Neuronal stem cell (in vitro differentiated cells): Measurements from ENCODE around the gene ARHGAP35.
A peak's percentile ranks its signal among the peaks of the same experiment; 100 is the strongest.

Experiments
- DNase-seq: peaks from one replicate; pipeline ENCODE4 v3.0.0-alpha.2; 2013; ENCODE audit warnings: low spot score
- H2AFZ ChIP-seq: one replicate; pipeline ENCODE4 v1.6.1; 2013; ENCODE audit warnings: mild to moderate bottlenecking, low read length, inconsistent platforms
- H2AK5ac ChIP-seq: 2 replicates; pipeline ENCODE4 v1.6.1; 2013; ENCODE audit warnings: low read depth, mild to moderate bottlenecking, inconsistent platforms, low read length, moderate library complexity, mixed read lengths
- H2BK120ac ChIP-seq: 2 replicates; pipeline ENCODE4 v1.6.1; 2013; ENCODE audit warnings: low read depth, mild to moderate bottlenecking, inconsistent platforms, low read length, moderate library complexity, mixed read lengths
- H2BK12ac ChIP-seq: one replicate; pipeline ENCODE4 v1.6.1; 2013; ENCODE audit warnings: low read length, inconsistent platforms
- H2BK15ac ChIP-seq: 2 replicates; pipeline ENCODE4 v1.6.1; 2013; ENCODE audit warnings: mild to moderate bottlenecking, low read length, inconsistent platforms, mixed read lengths
- H2BK5ac ChIP-seq: one replicate; pipeline ENCODE4 v1.6.1; 2013; ENCODE audit warnings: inconsistent platforms, mild to moderate bottlenecking, low read length, moderate library complexity
- H3K14ac ChIP-seq: one replicate; pipeline ENCODE4 v1.6.1; 2013; ENCODE audit warnings: low read length, inconsistent platforms
- H3K18ac ChIP-seq: 2 replicates; pipeline ENCODE4 v1.6.1; 2013; ENCODE audit warnings: low read length, inconsistent platforms
- H3K23ac ChIP-seq: 2 replicates; pipeline ENCODE4 v1.6.1; 2013; ENCODE audit warnings: low read depth, mild to moderate bottlenecking, mixed read lengths, low read length, inconsistent platforms; ENCODE audit not compliant: poor library complexity
- H3K27ac ChIP-seq: replicated peaks from 3 replicates; pipeline ENCODE4 v1.5.1; 2013; ENCODE audit warnings: low read length, inconsistent platforms
- H3K27me3 ChIP-seq, 3 experiments: 2 replicates each; pipeline ENCODE4 v1.6.1; 2013; ENCODE audit warnings: low read length in 3 of 3, mild to moderate bottlenecking in 2 of 3, inconsistent platforms in 1 of 3, low read depth in 1 of 3, mixed read lengths in 1 of 3, moderate library complexity in 1 of 3; ENCODE audit not compliant: control insufficient read depth in 3 of 3, insufficient read depth in 3 of 3
- H3K36me3 ChIP-seq, 2 donors: replicated peaks in 1 of 2; 2 replicates each; pipeline ENCODE4 v1.6.1; 2013; ENCODE audit warnings: low read length in 2 of 2; ENCODE audit not compliant: control insufficient read depth in 2 of 2, insufficient read depth in 2 of 2
- H3K4ac ChIP-seq: 2 replicates; pipeline ENCODE4 v1.6.1; 2013; ENCODE audit warnings: inconsistent platforms, mild to moderate bottlenecking, low read length, moderate library complexity
- H3K4me1 ChIP-seq, 2 donors: 1 replicate in 1 of 2; 2 replicates in 1 of 2; pipeline ENCODE4 v1.6.1; 2013; ENCODE audit warnings: low read length in 2 of 2, low read depth in 1 of 2; ENCODE audit not compliant: control insufficient read depth in 2 of 2, insufficient read depth in 1 of 2
- H3K4me2 ChIP-seq: one replicate; pipeline ENCODE4 v1.6.1; 2013; ENCODE audit warnings: mild to moderate bottlenecking, low read length, inconsistent platforms; ENCODE audit not compliant: insufficient read depth, poor library complexity, severe bottlenecking
- H3K4me3 ChIP-seq, 2 donors: 2 replicates each; pipeline ENCODE4 v1.5.1; 2013; ENCODE audit warnings: low read length in 2 of 2, mild to moderate bottlenecking in 2 of 2, inconsistent platforms in 1 of 2, moderate library complexity in 1 of 2
- H3K79me1 ChIP-seq: one replicate; pipeline ENCODE4 v1.6.1; 2013; ENCODE audit warnings: low read depth, mild to moderate bottlenecking, inconsistent platforms, low read length, moderate library complexity
- H3K9ac ChIP-seq: one replicate; pipeline ENCODE4 v1.6.1; 2013; ENCODE audit warnings: mild to moderate bottlenecking, low read depth, low read length, inconsistent platforms; ENCODE audit not compliant: poor library complexity
- H3K9me3 ChIP-seq, 2 donors: replicated peaks in 1 of 2; 2 replicates each; pipeline versions ENCODE3 to v1.6.1; 2013; ENCODE audit warnings: low read length in 2 of 2, mild to moderate bottlenecking in 2 of 2, inconsistent platforms in 1 of 2, low read depth in 1 of 2, mixed read lengths in 1 of 2, moderate library complexity in 1 of 2; ENCODE audit not compliant: control insufficient read depth in 2 of 2, insufficient read depth in 1 of 2
- H4K8ac ChIP-seq: one replicate; pipeline ENCODE4 v1.6.1; 2013; ENCODE audit warnings: low read depth, mild to moderate bottlenecking, inconsistent platforms, low read length, moderate library complexity
- H4K91ac ChIP-seq: one replicate; pipeline ENCODE4 v1.6.1; 2013; ENCODE audit warnings: low read length, low read depth, mild to moderate bottlenecking, inconsistent platforms; ENCODE audit not compliant: poor library complexity
- WGBS, 2 donors: extraction: QIAGEN DNeasy Blood & Tissue Kit; methylation state at CpG; one replicate each; pipeline ENCODE4 v1.1.7; 2013; ENCODE audit warnings: missing lambda C conversion rate in 2 of 2, mixed read lengths in 1 of 2; ENCODE audit not compliant: insufficient read length in 2 of 2, insufficient replicate concordance in 1 of 2; ENCODE audit errors: extremely low coverage in 2 of 2; 5-methylcytosine and 5-hydroxymethylcytosine counted together

ARHGAP35 gene

DNA sequence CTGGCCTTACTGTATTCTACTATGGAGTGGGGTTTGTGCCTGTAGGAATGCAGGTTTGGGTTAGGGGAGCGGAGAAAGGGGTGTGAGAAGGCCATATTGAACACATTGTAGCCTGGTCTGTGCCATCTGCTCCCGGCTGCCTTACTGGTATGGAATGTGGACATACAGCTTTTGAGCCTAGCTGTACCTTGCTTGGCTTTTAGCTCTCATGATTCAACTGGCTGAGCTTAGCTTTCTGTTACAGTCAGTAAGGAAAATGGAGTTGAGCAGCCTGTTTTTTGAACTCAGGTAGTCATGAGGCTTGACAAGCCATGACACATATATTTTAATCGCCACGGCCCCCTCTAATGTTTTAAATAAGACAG lies 41.6 kb downstream of the ARHGAP35 start:
- no CpG with 5 or more reads among the region's 4 CpGs for WGBS, 2 donors
- no peak overlapping the region for H3K14ac ChIP-seq
- H2AFZ ChIP-seq: no peak overlapping the region
- no peak overlapping the region for H4K91ac ChIP-seq
- H2BK12ac ChIP-seq: no peak overlapping the region
- peaks cover 0 to 5% of the 10 kb centered on the region in 2 donors for H3K36me3 ChIP-seq
- peaks cover 4 to 7% of the 10 kb centered on the region in 2 donors for H3K4me1 ChIP-seq
- H3K79me1 ChIP-seq: peaks cover 6% of the 10 kb centered on the region
- no peak overlapping the region for H2BK15ac ChIP-seq
- H4K8ac ChIP-seq: no peak overlapping the region
- no peaks in the 10 kb centered on the region for H3K9me3 ChIP-seq
- H3K27ac ChIP-seq: no peak overlapping the region
- H3K4me2 ChIP-seq: no peak overlapping the region
- no peaks in the 10 kb centered on the region for H3K27me3 ChIP-seq
- H3K9ac ChIP-seq: peak overlapping the region; percentile 26
- H2AK5ac ChIP-seq: no peak overlapping the region
- no peak overlapping the region for H2BK120ac ChIP-seq
- no peak overlapping the region for H3K23ac ChIP-seq
- H3K4ac ChIP-seq: no peak overlapping the region
- no peak overlapping the region for H3K4me3 ChIP-seq
- no peak overlapping the region for H3K18ac ChIP-seq
- no peak overlapping the region for H2BK5ac ChIP-seq
- no peak for DNase-seq

DNA sequence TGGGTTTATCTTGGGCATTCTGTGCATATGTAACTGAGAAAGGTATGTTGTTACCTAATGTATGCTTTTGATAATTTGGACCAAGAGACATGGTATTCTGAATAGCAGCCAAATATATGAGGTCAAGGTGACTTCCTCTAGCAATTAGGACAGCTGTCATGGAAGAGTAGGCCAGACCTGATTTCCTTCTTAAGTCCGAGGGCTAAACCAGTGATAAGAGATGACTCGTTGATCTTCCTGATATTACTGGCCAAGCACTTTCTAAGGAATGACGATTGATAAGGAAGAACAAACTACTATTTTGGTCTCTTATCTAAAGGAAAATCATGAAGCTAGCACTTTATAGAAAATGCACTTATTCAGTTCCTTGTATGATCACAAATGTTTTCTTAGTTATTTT lies 42.7 kb downstream of the ARHGAP35 start:
- H3K4ac ChIP-seq: no peak overlapping the region

DNA sequence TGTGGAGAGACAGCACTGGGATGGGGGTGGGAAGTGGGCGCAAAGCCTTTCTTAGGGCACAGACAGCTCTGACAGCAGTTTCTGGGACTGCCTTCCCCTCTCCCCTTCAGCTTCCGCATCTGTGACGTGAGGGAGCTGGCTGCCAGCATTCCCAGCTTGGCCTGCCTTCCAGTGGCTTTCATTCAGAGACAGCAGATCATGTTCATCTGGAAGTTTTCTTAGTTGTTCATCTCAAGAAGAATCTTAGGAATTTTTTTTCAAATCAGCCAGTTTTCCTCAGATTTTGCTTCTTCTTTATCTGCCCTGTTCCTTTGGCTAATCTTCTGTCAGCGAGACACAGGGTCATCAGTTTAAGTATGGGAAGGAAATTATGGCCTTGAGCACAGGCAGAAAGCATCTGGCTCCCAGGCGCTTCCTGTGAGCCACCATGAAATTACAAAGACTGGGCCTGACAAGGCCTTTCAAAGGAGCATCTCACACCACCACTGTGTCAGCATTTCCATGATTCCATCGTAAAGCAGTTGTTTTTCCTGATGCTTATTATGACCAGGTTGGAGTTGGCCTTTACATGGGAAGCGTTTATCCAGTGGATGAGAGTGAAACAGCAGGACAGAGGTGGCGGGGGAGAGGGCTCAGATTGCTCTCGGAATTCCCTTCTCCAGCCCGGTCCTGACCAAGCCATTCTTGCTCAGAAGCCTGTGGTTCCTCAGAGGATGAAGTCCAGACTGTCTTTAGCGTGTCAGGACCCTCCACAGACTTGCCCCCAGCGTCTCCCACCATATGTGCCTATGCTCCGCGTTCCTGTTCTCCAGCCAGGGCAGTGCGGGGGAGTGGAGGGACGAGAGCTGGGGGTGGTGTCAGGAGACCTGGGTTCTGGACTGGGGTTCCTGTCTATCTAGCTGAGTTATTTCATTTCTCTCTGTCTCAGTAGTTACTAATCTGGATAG lies 43.6 kb downstream of the ARHGAP35 start:
- no peak overlapping the region for H2BK12ac ChIP-seq
- H2BK15ac ChIP-seq: no peak overlapping the region
- no CpG with 5 or more reads among the region's 16 CpGs for WGBS, 2 donors
- peaks cover 5% of the 10 kb centered on the region for H3K79me1 ChIP-seq
- H3K27ac ChIP-seq: no peak overlapping the region
- H3K4me3 ChIP-seq: no peak overlapping the region
- no peak overlapping the region for H3K14ac ChIP-seq
- H3K4me1 ChIP-seq: peaks cover 4 to 5% of the 10 kb centered on the region in 2 donors
- no peak overlapping the region for H3K4me2 ChIP-seq
- peak overlapping the region; percentile 5 for H3K9ac ChIP-seq
- H4K8ac ChIP-seq: no peak overlapping the region
- DNase-seq: no peak
- H3K4ac ChIP-seq: no peak overlapping the region
- H3K18ac ChIP-seq: no peak overlapping the region
- H2BK5ac ChIP-seq: no peak overlapping the region
- no peak overlapping the region for H2BK120ac ChIP-seq
- no peak overlapping the region for H2AFZ ChIP-seq
- no peak overlapping the region for H4K91ac ChIP-seq
- no peaks in the 10 kb centered on the region for H3K9me3 ChIP-seq
- H2AK5ac ChIP-seq: no peak overlapping the region
- no peak overlapping the region for H3K23ac ChIP-seq
- no peaks in the 10 kb centered on the region for H3K36me3 ChIP-seq
- no peaks in the 10 kb centered on the region for H3K27me3 ChIP-seq

More for the DNA sequence above, 42.7 kb downstream of the ARHGAP35 start:
- Histone ChIP-seq H3K9me3 (no peaks in the 10 kb centered on the region), H2BK15ac (no peak overlapping the region), H3K4me2 (no peak overlapping the region), H2AFZ (no peak overlapping the region), H3K9ac (no peak overlapping the region), H4K8ac (no peak overlapping the region), H3K79me1 (peaks cover 6% of the 10 kb centered on the region), H3K14ac (no peak overlapping the region), H2BK5ac (no peak overlapping the region), H2BK120ac (no peak overlapping the region), H3K27ac (no peak overlapping the region), H2BK12ac (no peak overlapping the region), H4K91ac (no peak overlapping the region), H3K23ac (no peak overlapping the region), H3K18ac (no peak overlapping the region), H3K4me1 (peaks cover 4 to 7% of the 10 kb centered on the region in 2 donors), H3K27me3 (no peaks in the 10 kb centered on the region), H3K36me3 (peaks cover 0 to 5% of the 10 kb centered on the region in 2 donors), H3K4me3 (no peak overlapping the region), H2AK5ac (no peak overlapping the region)
- WGBS, 2 donors: no CpG with 5 or more reads among the region's 3 CpGs
- DNase-seq: no peak

DNA sequence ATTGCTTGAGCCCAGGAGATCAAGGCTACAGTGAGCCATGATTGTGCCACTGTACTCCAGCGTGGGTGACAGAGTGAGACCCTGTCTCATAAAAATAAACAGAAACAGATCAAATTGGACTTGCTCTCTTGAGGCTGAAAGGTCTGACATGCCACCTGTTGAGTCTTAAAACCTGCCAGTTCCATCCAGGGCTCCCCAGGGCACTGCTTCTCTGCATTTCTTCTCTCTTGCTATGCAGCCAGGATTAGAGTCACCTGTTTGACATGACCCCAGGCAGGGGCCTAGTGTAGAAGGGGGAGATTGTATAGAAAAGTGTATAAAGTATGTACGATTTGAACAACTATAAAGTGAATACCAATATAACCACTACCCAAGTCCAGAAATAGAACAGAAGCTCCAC lies 45.4 kb downstream of the ARHGAP35 start:
- H3K4ac ChIP-seq: no peak overlapping the region
- no CpG with 5 or more reads among the region's 2 CpGs for WGBS, 2 donors
- peaks cover 2% of the 10 kb centered on the region for H3K79me1 ChIP-seq
- H3K18ac ChIP-seq: no peak overlapping the region
- no peak overlapping the region for H2BK15ac ChIP-seq
- no peak overlapping the region for H4K8ac ChIP-seq
- no peak overlapping the region for H3K4me2 ChIP-seq
- no peak overlapping the region for H3K23ac ChIP-seq
- no peak overlapping the region for H3K9ac ChIP-seq
- H2BK12ac ChIP-seq: no peak overlapping the region
- peaks cover 4 to 5% of the 10 kb centered on the region in 2 donors for H3K4me1 ChIP-seq
- no peak overlapping the region for H3K14ac ChIP-seq
- H3K9me3 ChIP-seq: no peaks in the 10 kb centered on the region
- H2AFZ ChIP-seq: no peak overlapping the region
- no peak overlapping the region for H2BK120ac ChIP-seq
- H3K27me3 ChIP-seq: no peaks in the 10 kb centered on the region
- DNase-seq: no peak
- H3K27ac ChIP-seq: no peak overlapping the region
- no peak overlapping the region for H2AK5ac ChIP-seq
- H3K4me3 ChIP-seq: no peak overlapping the region
- no peak overlapping the region for H2BK5ac ChIP-seq
- H3K36me3 ChIP-seq: peaks cover 0 to 4% of the 10 kb centered on the region in 2 donors
- no peak overlapping the region for H4K91ac ChIP-seq
